GM21576 (cell line): ENCODE data around the gene CDADC1.

Source experiments
- ATAC-seq: cut with Tn5 transposase; IDR thresholded peaks from one replicate; pipeline ENCODE4 v1.9.1; 2021; ENCODE audit warnings: mild to moderate bottlenecking, moderate library complexity; ENCODE audit not compliant: unreplicated experiment

CDADC1 gene

DNA sequence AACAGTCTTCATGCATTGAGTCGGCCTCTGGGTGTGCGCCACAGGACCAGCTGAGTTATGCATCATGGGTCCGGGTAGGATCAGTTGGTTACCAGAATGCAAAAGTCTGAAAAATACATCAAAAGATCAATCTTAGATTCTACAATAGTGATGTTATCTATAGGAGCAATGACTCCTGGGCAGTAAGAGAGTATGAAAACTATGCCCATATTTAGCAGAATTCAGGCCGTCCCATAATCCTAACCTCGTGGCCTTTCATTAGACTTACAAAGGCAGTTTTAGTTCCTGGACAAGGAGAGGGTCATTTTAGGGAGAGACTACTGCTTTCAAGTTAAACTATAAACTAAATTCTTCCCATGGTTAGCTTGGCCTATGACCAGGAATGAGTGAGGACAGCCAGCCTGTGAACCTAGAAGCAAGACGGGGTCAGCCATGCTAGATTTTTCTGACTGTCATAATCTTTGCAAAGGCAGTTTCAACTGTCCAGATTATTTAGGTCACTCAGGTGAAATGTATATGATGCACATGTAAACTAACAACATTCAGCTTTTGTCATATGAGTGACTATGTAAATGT is 11.8 kb upstream of the CDADC1 start:
- no peak for ATAC-seq

DNA sequence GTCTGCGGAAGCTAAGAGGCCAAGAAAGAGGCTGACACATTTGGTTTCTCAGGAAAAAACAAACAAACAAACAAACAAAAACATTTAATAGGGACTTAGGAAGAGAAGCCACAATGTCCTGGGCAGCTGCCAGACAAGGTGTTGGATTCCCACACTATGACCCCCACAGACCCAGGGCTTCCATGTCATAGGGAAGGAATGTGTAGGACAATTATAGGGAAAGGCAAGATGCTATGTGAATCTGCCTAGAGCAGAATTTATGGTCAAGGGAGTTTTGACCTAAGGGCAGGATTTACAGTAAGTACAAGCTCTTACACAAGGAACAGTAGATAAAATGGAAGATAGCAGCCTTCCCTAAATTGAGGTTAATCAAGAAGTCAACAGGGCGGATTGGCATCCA is 9.1 kb upstream of the CDADC1 start:
- ATAC-seq, result no peak

DNA sequence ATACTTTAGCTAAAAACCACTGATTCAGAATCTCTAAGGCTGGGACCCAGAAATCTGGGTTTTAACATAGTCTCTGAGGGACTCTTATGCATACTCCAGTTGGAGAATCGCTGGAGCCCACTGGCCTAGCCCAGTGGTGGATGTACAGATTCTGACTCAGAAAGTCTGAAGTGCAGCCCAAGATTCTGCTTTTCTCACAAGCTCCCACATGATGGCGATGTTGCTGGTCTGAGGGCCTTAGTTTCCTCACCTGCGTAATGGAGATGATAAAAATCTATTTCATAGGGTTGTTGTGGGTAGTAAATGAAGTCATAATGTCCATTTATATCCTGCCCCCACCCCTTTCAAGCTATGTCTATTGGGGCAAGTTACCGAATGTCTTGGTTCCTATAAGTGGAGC is 7.7 kb upstream of the CDADC1 start:
- ATAC-seq, result no peak

DNA sequence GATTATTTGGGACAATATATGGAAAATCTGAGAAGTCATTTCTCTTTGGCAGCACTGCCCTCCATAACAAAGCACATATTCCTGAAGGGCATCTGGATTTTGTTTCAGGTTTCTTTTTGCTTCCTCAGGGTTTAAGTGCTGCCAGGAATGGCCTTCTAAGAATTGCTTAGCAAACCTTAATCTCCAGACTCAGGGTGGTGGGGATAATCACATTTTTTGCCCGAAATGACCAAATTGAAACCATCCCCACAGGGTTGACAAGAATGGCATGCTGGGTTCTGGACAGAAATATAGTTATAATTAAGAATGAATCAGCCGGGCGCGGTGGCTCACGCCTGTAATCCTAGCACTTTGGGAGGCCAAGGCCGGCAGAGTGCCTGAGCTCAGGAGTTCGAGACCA is 6.4 kb upstream of the CDADC1 start:
- ATAC-seq, result no peak

DNA sequence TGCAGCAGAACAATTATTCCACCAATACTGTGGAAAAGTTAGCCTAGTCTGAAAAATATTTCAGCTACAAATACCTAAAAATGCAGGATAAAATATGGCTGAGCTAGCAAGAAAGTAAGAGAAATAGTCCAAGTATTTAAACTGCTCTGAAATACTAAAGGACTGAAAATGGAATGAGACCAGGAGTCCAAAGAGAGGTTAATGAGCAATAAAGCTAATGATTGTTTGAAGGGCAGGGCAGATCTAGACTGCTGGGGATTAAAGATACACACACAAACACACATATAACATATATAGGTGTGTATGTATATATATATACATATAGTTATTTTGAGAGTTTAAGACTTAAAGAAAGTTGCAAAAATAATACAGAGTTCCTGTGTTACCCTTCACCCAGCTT is 2.6 kb upstream of the CDADC1 start:
- ATAC-seq, result no peak

DNA sequence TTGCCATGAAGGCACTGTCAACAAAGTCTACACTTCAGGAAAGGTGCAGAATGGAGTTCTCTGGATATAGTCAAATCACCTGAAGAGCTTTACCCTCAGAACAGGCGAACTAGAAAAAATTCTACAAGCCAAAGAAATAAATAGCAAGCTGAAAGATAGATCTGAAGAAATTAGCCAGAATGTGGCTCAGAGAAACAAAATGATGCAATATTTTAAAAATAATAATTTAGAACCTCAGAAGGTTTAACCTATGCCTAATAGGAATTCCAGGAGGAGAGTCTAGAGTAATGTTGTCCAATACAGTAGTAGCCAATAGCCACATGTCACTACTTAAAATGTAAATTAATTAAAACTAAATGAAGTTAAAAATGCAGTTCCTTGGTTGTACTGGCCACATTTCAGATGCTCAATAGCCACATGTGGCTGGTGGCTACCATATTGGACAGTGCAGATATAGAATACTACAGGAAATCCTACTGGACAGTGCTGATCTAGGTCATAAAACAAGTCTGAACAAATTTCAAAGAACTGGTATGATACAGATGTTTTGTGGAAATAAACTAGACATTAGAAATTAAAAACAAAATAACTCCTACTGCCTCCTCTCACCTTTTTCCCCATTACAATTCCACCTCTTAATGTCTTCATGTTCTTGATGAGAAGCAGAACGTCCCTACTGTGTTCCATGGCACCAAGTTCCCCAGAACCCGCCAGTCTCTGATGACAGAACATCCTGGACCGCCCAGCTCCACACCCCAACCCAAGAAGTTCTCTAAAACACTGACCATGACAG is 679 bp upstream of the CDADC1 start:
- ATAC-seq, result peak; percentile 29

DNA sequence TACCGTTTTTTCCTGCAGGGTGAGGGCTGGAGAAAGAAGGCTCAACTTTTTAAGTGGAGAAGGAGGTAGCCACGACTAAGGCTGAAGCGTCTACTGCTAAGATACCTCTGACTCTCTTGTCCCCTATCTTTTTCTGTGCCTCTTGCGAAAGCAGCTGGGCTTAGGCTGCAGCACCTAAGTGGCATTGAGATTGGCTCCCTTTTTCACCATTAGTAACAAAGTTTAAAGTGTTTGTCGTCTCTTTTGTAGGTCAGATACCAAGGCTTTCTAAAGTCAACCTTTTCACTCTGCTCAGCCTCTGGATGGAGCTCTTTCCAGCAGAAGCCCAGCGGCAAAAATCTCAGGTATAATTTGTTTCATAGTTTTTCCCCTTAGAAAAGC is 887 bp downstream of the CDADC1 start:
- peak; percentile 4 for ATAC-seq

DNA sequence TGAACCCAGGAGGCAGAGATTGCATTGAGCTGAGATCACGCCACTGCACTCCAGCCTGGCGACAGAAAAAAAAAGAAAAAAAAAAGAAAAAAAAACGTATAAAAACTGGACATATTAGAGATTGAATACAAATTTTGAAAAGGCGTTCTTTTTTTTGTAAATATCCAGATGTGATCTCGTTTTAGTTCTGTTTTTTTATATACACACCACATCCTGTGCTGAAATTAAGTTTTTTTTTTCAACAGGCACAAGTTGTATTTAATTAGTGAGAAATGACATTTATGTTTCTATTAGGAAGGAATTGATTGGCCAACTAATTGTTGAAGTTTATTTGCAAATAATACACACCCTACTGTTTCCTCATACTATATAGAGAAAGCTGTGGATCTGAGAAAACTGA is 3.6 kb downstream of the CDADC1 start:
- no peak for ATAC-seq

DNA sequence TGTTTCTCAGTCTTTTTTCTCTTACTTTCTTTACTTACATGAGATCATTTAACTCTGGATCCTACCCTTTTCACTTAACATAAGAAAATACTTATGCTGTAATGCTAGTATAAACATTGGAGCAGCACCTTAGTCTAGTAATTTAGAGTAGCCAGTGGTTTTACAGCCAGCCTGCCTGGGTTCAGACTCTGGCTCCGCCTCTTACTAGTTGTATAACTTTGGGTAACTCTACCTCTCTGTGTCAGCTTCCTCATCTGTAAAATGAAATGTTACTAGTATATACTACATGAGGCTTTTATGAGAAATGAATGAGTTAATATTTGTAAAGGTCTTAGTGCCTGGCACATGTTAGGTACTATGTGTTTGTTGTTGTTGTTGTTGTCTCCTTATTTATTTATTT is 5.6 kb downstream of the CDADC1 start:
- no peak for ATAC-seq

DNA sequence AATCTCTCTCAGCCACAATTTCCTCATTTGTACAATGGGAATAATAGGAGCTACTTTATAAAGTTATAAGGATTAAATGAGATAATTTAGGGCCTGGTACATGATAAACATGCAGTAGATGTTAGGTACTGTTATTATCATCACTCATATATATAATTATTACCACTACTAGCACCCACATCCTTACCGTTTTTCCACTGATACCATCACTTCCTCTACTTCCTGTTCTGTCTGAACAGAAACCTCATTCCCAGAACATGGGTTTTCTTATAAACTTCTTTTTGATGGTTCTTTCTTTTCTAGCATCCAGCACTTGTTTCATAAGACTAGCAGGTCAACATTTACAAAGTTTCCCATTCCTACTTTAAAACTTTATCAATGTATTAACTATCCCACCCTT is 6.3 kb downstream of the CDADC1 start:
- ATAC-seq, result no peak

DNA sequence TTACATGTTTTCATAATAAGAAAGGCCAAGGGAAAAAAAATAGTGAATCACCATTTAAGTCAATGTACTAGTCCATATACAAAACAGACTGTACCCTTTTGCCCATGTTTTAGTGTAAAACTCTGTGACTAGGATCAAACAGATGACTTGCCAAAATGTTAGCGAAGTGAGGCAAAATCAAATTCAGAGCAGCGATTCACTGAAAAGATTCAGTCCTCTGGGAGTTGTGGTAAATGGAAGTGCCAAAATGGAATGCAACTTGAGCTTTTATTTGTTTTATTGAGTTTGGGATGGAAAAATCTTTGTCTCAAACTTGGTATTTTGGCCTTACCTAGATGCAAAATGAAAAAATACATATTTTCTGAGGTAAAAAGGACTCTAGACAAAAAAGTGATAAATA is 9.1 kb downstream of the CDADC1 start:
- no peak for ATAC-seq

DNA sequence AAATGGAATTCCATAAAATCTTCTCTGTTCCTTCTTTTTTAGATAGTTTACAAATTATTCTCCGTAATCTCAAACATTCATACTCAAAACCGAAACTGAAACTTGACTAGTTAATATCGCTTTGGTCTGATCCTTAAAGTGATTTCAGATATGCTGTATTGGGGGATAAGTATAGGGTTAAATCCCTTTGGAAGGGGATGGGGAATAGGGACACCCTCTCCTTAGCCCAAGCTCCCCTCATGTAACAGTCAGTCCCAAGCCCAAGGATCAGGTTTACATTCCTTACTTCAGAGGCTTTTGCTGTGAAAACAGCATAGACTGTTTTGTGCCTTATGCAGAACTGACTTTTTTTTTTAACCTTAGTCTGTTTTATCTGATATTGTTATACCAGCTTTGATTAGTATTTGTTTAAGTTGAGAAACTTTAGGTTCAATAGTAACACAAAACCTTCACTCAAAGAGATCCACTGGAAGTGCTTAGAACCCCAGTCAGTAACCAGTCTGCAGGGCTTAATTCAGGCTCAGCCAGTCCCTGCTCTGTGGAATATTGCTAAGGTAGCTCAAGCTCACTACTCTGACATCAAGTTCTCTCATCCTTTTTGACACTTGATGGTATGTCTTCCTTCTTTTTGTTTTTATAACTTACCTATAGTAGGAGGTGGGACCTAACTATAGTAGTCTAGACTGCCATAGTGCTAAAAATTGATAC is 10.5 kb downstream of the CDADC1 start:
- ATAC-seq, result no peak

DNA sequence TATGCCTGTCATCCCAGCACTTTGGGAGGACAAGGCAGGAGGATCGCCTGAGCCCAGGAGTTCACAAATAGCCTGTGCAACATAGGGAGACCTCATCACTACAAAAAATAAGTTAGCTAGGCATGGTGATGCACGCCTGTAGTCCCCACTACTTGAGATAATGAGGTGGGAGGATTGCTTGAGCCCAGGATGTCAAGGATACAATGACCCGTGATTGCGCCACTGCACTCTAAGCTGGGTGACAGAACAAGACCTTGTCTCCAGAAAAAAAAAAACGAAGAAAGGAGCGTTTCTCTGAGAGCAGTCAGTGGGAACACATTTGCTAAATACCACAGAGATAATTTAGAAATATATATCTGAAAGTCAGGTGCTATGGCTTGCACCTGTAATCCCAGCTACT is 11.9 kb downstream of the CDADC1 start:
- no peak for ATAC-seq

DNA sequence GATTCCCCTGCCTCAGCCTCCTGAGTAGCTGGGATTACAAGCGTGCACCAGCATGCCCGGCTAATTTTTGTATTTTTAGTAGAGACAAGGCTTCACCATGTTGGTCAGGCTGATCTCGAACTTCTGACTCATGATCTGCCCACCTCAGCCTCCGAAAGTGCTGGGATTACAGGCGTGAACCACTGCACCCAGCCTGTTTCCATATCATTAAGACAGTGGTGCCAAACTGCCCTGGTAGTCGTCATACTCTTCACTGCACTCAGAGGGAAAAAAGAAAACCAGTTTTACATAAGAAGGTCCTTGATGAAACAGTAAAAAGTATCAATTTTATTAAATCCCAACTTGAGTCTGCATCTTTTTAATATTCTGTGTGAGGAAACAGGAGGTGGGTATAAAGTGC is 14.9 kb downstream of the CDADC1 start:
- ATAC-seq, result no peak

DNA sequence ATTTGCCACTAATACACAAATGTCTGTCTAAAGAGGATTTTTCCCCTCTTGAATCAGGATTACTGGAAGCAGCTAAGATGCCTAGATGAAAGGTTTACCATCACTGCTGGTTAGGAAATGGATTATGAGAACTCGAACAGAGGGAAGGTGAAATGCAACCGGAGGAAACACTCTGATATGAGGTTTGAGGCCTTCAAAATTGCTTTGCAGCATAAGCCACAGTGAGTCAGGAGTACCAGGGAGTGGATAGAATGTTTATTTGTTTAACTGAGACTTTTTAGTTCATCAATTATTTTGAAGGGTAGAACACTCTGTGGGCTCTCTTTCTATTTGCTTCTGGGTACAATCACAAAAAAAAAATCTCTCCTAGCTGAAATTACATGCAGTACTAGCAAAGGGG is 18.1 kb downstream of the CDADC1 start:
- no peak for ATAC-seq

DNA sequence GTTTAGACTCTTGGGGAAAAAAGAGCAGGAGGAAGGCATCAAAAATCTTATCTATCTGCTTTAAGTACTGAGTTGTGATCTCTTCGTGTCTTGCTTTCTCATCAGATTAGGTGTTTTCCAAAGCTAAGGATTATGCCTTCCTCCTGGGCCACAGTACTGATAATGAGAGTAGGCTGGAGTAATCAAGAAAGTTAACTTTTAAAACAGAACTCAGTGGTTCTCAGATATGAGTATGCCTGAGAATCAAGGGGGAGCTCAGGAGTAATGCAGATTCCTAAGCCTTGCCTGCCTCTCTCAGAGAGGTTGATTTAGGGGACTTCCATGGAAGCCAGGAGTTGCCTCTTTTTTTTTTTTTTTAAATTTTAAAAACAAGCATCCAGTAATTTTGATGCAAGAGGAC is 23.5 kb downstream of the CDADC1 start:
- ATAC-seq, result no peak

DNA sequence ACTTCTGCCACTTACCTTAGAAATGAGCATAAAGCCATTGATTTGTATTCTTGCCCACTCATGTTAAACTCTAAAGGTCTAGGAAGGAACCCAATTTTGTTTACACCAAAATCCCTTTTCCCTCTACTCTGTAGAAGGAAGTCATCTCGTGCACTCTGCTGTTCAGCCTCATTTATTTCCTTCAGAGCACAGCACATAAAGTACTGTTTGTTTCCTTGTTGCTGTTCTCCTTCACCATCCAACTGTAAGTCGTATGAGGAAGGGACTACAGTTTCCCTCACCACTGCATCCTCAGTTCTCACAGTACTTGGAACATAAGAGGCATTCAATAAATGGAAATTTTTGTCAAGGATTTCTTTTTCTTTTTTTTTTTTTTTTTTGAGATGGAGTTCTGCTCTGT is 24.6 kb downstream of the CDADC1 start:
- no peak for ATAC-seq

DNA sequence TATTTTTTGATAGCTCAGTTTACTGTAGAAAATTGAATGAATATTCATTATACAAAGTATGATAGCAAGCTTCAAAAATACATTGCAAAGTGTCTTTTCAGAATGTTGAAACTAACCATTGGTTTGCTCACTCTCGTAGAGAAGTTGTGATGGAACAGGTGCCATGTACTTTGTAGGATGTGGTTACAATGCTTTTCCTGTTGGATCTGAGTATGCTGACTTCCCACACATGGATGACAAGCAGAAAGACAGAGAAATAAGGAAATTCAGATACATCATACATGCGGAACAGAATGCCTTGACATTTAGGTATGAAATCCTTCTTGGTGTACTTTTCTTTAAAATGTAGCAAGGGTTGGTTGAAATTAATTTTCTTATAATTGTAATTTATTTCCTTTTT is 30.5 kb downstream of the CDADC1 start:
- no peak for ATAC-seq

DNA sequence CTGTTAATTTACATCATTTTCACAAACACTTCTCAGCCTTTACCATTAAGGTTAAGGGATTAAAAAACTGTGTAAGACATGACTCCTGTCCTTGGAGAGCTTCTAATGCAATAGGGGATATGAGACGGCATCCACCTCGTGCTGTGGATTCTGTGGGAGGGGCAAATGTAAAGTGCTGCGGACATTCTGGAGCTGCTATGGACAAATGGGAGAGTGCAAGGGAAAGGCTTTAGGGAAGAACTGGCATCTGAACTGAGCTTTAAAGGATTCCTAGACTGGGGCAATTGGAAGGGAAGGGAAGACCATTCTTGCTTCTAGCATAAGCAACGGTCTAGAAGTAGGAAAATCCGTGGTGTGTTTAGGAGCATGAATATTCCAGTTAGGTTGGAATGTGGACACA is 31.4 kb downstream of the CDADC1 start:
- no peak for ATAC-seq

DNA sequence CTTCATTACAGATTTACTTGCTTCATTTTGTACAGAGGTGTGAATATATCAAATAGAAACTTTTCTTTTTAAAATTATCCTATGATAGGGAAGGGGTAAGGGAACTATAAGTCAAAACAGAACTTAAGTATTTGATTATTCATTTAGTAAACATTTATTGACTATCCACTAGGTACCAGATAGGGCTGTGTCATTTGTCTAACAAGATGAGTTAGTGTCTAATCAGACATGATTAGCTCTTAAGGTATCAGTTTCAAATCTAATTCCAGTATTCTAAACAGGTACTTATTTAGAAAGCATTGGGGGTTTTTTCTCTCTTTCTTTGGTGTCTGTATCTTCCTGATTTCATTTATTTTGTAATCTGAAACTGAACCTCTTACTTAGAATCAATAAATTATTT is 32.2 kb downstream of the CDADC1 start:
- ATAC-seq, result no peak

DNA sequence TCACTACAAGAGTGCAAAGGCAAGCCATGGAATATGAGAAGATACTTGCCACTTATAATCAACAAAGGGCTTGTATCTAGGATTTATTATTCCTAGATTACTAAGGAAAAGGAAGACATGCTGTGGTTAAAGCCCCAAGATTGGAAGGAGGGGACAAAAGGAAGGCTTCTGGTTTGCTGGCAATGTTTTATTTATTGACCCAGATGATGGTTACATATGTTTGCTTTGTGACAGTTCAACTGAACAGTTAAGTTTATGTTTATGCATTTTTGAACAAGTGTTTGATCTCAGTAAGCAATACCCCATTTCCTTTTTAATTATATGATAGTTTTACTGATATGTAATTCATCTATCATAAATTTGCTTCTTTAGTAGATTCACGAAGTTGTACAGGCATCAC is 40.3 kb downstream of the CDADC1 start:
- no peak for ATAC-seq

DNA sequence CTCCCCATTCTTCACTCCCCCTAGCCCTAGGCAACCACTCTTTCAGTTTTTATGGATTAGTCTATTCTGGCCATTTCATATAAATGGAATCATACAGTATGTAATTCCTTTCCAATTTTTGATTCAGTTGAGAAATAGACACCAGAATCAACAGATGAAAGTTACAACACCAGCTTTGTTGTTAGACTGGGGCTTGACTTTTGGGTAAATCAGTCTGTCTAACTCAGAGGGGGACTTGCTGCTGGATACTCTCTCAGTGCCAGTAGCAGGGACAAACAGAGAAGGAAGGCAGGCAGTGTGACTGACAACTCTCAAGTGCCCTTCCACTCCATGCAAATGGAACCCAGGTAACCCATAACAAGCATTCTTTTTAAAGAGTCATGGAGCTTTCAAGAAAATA is 40.7 kb downstream of the CDADC1 start:
- no peak for ATAC-seq
